Measurements from ENCODE around the gene FAF1.
"Not testable (repeated sequence)": the region's sequence is repeated elsewhere in the genome, so short reads cannot be mapped to it uniquely, and the experiment has no call there.

FAF1 gene

DNA sequence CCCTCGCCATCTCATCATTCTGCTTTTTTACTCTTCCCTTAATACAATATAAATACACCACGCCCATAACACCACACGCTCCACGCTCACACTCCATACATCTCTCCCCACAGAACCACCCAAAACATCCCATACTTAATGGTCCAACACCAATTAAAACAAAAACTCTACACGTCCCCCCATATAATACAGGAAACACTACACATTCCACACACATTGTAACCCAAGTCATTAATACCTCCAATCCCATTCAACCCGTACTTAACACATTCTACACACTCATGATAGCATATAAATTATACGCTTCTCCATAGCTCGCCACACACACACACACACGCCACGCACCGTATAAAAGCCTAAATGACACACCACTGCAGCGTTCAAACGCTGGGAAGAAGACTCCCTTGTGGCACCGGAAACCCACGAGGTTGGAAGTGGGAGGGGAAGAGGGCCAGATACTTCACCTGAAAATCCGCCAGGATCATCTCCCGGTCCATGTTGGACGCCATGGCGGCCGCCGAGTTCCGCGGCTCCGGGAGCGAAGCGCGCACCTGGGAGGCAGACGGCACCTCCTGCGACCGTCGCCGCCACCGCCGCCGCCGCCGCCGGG lies 659 bp downstream of the FAF1 start:
- no peak for DNase-seq (ENCODE audit: low read depth)

DNA sequence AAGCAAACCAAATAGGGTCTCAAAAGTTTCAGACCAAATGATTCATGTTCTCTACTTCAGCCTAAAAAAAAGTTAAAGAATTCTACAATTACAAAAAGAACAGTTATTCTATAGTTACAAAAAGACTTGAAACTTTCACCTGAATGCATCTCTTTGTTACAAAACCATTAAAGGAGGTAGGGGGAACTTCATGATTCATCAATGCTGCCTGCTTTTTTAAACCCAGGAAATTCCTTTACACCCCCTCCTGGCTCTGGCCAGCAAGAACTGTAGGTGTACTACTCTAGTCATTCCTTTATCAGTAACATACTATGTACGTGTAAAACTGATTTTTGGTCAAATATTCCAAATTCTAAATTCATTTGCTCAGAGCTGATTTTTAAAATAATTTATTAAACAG lies 5.0 kb downstream of the FAF1 start:
- no peak for DNase-seq (ENCODE audit: low read depth)

GRCh38 chr1:50952566-50952965 lies 7.5 kb downstream of the FAF1 start:
- DNase-seq (ENCODE audit: low read depth) = not testable (repeated sequence)

DNA sequence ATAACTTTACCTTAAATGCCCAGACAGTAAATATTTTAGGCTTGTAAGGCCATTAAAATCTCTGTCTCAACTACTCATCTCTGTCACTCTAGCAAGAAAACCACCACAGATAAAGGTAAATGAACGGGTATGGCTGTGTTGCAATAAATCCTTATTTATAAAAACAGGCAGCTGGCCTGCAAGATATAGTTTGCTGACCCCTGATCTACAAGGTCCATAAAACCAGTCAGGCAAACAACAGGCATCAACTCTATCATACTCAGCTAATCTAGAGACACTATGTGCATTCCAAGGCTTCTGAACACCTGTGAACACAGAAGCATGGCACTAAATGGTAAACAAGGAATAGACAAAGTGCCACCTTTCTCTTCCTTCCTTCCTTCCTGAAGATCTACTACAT lies 9.7 kb downstream of the FAF1 start:
- DNase-seq (ENCODE audit: low read depth) = no peak

GRCh38 chr1:50949286-50949982 lies 10.6 kb downstream of the FAF1 start:
- no peak for DNase-seq (ENCODE audit: low read depth)

- no peak for DNase-seq (ENCODE audit: low read depth)
These were observed 17.7 kb downstream of the FAF1 start for GRCh38 chr1:50942334-50942733.

DNA sequence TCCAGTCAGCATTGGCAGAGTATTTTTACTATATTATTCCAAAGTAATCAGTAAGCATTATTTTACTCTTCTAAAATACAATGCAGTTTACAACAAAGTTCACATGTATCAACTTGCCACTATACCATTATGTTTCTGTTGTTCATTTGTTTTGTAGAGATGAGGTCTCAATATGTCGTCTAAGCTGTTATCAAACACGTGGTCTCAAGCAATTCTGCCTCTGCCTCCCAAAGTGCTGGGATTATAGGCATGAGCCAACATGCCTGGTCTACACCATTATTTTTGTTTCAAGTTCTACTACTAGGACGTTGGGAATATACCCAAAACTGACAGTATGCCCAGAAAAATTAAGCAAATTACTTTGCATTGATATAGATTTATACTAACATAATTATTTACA lies 19.8 kb downstream of the FAF1 start:
- no peak for DNase-seq (ENCODE audit: low read depth)

- DNase-seq (ENCODE audit: low read depth) = no peak
These were observed 23.7 kb downstream of the FAF1 start for GRCh38 chr1:50936321-50936720.

DNA sequence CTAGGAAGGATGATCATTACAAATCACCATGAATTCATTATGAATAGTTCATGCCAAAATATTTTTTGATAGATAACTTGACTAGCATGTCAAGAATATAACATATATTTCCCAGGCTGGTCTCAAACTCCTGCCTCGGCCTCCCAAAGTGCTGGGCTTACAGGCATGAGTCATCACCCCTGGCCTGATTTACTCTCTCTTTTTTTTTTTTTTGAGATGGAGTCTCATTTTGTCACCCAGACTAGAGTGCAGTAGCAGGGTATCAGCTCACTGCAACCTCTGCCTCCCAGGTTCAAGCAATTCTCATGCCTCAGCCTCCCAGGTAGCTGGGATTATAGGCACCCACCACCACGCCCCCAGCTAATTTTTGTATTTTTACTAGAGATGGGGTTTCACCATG lies 24.8 kb downstream of the FAF1 start:
- DNase-seq (ENCODE audit: low read depth) = not testable (repeated sequence)

DNA sequence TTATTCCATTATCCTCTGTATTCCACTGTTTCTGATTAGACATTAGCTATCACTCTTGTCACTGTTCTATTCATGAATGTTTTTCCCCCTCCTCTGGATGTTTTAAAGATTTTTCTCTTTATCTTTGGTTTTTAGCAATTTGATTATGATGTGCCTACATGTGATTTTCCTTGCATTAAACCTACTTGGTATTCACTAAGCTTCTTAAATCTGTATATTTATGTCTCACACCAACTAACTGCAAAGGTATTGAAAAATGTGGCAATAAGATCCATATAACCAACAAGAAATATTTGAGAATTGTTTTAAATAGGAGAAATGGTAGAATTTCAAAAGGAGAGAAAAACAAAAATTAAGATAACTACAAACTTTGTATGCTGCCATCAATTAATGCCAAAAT lies 25.2 kb downstream of the FAF1 start:
- DNase-seq (ENCODE audit: low read depth) = no peak

GRCh38 chr1:50933770-50934169 lies 26.3 kb downstream of the FAF1 start:
- not testable (repeated sequence) for DNase-seq (ENCODE audit: low read depth)

DNA sequence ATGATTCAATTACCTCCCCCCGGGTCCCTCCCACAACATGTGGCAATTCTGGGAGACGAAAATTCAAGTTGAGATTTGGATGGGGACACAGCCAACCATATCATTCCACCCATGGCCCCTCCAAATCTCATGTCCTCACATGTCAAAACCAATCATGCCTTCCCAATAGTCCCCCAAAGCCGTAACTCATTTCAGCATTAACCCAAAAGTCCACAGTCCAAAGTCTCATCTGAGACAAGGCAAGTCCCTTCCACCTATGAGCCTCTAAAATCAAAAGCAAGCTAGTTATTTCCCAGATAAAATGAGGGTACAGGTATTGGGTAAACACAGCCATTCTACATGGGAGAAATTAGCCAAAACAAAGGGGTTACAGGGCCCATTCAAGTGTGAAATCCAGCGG lies 28.0 kb downstream of the FAF1 start:
- not testable (repeated sequence) for DNase-seq (ENCODE audit: low read depth)

DNA sequence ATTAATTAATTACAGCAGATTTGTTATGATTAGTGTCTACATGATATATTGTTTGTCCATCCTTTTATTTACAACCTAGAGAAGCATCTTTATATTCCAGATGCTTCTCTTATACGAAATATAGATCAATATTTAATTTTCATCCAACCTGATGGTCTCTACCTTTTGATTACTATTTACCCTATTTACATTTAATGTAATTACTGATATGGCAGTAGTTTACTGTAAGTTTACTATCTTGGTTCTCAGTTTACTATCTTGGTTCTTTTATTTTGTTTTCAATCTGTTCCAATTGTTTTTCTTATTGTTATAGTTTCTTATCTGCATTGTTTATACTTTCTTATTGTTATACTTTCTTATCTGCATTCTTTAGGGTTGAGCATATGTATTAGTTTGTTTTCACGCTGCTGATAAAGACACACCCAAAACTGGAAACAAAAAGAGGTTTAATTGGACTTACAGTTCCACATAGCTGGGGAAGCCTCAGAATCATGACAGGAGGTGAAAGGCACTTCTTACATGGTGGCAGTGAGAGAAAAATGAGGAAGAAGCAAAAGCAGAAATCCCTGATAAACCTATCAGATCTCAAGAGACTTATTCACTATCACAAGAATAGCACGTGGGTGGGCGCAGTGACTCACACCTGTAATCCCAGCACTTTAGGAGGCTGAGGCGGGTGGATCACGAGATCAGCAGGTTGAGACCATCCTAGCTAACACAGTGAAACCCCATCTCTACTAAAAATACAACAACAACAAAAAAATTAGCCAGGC lies 28.9 kb downstream of the FAF1 start:
- DNase-seq (ENCODE audit: low read depth) = no peak

DNA sequence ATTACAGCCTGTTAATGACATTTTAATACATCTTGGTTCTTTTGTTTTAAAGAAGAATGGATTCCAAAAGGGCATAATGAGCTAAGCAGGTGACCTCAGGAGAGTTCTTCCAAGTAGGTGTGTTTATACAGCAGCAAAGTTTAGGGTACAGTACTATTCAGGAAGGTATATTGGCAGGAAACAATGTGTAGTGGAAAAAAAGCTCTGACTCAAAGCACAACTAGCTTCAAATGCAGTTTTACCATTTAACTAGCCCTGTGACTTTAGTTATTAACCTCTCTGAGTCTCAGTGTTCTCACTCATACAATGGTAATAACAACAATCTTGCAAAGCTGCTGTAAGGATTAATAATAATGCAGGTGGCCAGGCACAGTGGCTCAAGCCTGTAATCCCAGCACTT lies 29.9 kb downstream of the FAF1 start:
- DNase-seq (ENCODE audit: low read depth) = no peak

DNA sequence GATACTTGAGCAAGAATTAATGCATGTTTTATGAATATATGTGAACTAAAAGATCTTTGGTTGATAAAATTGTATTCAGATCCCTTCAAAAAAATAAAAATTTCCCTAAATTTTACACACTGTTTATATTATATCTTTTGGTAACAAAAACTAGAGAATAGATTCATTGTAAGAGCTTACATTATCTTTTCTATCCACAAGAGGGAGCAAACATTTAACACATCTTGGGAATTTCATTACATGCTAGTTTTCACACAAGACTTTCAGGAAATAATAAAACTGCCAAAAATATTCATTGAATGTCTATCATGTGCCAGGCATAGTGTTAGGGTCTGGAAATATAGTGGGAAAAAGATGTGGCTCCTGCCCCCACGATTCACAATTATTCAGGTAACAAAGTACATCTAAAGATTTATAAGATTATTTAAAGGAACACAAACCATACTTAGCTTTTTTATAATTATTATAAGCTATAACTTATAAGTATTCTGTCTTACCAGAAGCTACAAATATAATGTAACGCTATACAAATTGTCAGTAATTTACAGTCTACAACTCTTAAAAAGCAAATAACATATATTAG lies 30.6 kb downstream of the FAF1 start:
- no peak for DNase-seq (ENCODE audit: low read depth)

DNA sequence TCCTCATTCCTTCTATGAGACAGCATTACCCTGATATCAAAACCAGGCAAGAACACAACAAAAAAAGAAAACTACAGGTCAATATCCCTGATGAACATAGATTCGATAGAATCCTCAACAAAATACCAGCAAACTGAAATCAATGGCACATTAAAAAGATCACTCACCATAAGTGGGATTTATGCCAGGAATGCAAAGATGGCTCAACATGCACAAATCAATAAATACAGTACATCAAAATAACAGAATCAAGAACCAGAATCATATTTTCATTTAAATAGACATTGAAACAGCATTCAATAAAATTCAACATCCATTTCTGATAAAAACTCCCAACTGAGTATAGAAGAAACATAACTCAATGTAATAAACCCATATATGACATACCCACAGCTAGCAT lies 36.5 kb downstream of the FAF1 start:
- DNase-seq (ENCODE audit: low read depth) = no peak

- no peak for DNase-seq (ENCODE audit: low read depth)
These were observed 39.0 kb downstream of the FAF1 start for GRCh38 chr1:50921029-50921428.

GRCh38 chr1:50920409-50920808 lies 39.7 kb downstream of the FAF1 start:
- no peak for DNase-seq (ENCODE audit: low read depth)

DNA sequence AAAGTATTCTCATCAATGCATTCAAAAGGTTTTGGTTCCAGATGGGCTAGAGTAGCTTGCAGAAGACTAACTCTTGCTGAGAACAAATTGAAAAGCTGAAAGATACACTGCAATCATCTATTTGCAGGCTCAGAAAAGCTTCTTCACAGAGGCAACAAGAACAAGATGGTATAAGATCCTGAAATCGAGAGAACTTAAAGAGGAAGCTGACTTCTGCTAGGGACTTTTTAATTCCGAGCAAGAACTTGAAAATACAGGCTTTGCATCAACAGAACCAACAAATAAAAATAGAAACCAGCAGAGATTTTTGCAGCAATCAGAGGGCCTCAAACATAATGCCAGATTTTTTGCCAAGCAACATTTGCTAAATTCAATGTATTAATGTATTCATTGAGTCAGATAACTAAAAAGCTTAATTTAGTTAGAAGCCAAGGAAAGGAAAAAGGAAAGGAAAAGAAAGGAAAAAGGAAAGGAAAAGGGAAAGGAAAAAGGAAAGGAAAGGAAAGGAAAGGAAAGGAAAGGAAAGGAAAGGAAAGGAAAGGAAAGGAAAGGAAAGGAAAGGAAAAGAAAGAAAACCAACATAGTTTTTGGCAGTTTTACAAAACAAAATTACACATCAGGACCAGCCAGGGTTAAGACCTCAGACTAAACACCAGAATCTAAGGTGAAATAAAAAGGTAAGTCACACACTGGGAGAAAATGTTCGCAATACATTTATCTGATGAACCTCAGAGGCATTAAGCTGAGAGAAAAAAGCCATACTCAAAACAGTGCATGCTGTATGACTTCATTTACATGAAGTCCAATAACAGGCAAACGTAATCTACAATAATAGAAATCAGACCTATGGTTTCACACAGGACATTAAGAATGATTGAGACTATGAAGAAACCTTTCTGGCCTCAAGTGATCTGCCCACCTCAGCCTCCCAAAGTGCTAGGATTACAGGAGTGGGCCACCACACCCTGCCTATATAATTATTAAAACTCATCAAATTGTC lies 42.6 kb downstream of the FAF1 start:
- no peak for DNase-seq (ENCODE audit: low read depth)

GRCh38 chr1:50915621-50916020 lies 44.4 kb downstream of the FAF1 start:
- no peak for DNase-seq (ENCODE audit: low read depth)

DNA sequence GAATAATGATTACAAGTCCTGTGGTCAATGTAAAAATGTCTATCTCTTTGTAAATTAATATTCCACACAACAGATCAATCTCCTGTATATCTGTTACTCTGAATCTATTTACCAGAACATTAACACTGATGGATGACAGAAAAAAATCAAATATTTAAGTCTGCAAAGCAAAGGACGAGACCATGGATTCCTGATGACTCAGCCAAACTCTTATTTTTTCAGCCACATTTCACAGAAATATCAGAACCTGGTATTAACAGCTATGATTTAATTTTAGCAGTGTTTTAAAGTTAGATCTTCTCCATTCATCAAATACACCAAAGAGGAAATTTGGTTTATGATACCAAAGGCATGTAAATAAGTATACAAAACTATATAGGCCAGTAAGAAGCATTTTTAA lies 46.1 kb downstream of the FAF1 start:
- no peak for DNase-seq (ENCODE audit: low read depth)

- DNase-seq (ENCODE audit: low read depth) = not testable (repeated sequence)
These were observed 49.7 kb downstream of the FAF1 start for GRCh38 chr1:50910356-50910755.

Measured in HS-27A (cell line).